Measurements from ENCODE around the gene FLNB.

- TF ChIP-seq CTCF (IDR thresholded peaks at IDR 0.05) (no peak), POLR2A (IDR thresholded peaks at IDR 0.05) (no peak)
Observed at GRCh38 chr3:58202917-58203360, 194.7 kb downstream of the FLNB start.

Data from adrenal gland (tissue), 5 donors.